NCI-H146 treated with DMSO at 0.1 percent for 48 hours (cell line): ENCODE results near the gene SLC9A1.

Experiments used
- DNase-seq: peaks from one replicate; lab custom pipeline; 2025; ENCODE audit not compliant: unreplicated experiment; lab: John Stamatoyannopoulos, UW

SLC9A1 gene

DNA sequence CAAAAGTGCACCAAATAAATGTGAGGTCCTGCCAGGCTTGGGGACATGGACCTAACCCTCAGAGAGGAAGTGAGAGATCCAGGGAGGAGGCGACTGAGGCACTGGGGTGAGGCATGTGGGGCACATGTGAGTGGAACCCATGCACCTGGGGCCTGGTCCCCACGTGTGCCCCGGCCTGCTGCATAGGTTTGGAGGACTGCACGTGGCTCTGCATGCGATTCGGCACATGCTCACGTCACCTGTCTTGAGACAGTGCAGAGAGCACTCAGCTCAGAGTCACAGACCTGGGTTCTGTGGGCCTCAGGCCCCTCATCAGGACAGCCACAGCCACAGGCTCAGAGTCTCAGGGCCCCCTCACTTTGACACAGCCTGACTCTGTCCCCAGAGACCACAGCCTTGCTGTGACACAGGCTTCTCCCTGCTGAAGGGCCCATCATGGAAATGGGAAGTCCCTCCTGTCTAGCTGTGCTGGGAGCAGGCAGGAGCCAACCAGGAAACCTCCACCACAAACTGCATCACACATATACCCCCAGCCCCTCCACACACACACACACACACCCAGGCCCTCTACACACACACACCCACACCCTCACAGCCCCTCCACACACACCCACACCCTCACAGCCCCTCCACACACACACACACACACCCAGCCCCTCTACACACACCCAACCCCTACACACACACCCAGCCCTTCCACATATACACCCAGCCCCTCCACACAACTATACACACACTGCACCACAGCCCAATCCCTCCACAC, 48.2 kb downstream of the SLC9A1 start:
- DNase-seq = no peak

DNA sequence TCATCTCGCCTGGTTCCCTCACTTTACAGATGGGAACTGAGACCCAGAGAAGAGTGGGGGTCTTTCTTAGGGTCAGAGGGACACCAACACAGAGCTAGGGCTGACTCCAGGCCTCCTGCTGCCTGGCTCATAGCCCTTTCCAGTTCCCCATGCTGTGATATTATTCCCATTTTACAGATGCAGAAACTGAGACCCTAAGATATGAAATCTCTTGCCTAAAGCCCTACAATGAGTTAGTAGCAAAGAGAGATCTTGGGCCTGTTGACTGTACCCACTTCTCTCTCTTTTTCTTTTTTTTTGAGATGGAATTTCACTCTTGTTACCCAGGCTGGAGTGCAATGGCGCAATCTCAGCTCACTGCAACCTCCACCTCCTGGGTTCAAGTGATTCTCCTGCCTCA, 49.9 kb downstream of the SLC9A1 start:
- DNase-seq = no peak

DNA sequence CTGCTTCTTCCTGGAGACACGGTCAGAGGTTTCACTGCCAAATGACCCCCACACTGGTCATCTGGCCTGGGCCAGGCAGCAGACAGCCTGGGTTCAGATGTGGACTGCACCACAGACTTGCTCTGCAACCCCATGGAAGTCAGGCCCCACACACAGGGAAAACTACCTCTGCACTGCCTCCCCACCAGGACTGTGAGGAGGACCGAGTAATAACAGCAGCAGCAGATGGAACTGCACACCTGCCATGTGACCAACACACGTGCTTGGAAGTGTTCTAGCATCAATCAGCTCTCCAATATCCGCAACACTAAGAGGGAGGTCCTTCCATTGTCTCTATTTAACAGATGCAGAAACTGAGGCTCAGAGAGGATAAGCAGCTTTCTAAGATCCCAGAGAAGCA, 51.4 kb downstream of the SLC9A1 start:
- no peak for DNase-seq

DNA sequence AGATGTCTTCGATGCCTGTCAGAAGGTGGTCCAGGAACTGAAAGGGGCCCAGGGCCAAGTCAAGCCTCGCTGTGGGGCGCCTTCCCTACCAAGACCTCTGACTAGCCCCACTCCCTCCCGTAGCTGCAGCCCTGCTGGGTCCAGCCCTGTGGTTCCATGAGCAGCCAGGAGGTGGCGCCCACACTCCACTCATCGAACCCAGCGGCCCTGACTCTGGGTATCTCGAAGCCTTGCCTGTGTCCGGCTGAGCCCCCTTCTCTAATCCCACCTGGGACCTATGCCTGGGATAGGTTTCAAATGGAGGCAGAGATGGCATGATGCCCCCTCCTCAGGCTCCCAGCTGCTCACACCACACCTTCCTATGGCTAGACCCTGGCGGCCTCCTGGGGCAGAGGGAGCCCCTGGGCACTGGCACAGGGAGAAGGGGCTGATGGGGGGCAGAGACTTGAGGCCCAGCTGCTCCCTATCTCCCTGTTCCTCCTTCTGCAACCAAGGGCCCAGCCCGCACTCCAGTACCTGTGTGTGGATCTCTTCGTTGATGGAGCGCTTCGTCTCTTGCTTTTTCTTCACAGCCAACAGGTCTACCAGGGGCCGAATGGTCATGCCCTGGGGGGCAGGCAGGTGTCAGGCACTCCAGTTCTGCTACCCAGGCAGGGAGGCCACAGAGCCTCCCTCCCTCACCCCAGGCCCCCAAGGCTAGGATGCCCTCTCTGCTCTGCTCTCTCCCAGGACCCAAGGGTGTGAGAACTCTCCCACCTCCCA, 52.0 kb downstream of the SLC9A1 start:
- no peak for DNase-seq

DNA sequence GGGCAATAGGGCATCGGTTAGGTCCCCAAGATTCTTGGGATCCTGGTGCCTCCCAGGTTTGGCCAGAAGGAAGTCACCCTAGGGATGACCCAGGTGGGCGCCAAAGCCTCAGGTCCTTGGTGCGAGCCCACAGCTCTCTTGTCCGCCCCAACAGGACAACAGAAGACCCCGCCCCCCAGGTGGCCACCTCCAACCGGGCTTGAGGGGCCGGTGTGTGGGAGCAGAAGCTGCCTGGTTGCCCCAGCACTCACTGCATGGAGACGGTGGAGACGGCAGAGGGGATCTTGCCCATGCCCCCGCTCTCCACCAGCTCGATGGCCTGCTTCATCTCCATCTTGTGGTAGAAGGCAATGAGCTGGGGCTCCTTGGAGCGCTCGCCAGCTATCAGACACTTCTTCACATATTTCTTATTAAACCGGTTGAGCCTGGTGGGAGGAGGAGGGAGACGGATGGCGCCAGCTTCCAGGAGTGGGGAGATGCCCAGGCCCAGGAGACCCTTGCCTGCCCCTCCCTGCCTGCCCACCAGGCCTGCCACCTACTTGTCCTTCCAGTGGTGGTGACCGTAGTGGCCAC, 52.7 kb downstream of the SLC9A1 start:
- no peak for DNase-seq

DNA sequence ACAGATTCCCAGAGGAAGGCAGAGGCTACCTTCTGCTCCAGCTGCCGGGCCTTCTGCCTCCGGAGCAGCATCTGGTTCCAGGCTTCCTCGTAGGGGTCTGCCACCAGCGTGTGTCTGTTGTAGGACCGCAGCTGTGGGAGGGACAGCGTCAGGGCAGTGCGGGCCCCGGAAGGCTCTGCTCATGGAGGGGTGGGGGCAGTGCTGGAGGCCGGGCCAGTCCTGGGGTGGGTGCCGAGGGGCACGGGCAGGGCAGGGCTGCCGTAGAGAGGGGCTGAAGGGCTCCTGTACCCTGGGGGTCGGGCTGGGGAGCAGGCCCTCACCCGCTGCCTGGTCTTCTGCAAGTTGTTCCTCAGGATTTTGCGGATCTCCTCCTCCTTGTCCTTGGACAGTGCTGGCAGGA, 53.2 kb downstream of the SLC9A1 start:
- no peak for DNase-seq

DNA sequence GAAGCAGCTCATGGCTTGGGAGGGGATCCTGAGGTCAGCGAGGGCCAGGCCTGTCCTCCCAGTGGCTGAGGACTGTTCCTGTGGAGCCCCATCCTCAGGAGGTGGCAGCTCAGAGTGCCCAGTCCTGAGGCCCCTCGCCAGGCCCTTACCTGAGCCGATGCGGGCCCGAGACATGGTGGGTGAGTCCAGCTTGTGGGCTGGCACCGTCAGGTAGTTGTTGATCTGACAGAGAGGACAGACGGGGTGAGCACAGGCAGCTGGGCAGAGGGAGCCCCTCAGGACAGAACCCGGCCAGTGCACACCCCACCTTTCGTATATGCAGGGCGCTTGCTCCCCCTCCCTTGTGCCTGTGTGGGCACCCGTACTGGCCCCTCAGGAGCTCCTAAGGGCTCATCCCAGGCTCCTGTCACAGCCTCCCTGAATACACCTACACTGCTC, 53.9 kb downstream of the SLC9A1 start:
- DNase-seq = no peak

DNA sequence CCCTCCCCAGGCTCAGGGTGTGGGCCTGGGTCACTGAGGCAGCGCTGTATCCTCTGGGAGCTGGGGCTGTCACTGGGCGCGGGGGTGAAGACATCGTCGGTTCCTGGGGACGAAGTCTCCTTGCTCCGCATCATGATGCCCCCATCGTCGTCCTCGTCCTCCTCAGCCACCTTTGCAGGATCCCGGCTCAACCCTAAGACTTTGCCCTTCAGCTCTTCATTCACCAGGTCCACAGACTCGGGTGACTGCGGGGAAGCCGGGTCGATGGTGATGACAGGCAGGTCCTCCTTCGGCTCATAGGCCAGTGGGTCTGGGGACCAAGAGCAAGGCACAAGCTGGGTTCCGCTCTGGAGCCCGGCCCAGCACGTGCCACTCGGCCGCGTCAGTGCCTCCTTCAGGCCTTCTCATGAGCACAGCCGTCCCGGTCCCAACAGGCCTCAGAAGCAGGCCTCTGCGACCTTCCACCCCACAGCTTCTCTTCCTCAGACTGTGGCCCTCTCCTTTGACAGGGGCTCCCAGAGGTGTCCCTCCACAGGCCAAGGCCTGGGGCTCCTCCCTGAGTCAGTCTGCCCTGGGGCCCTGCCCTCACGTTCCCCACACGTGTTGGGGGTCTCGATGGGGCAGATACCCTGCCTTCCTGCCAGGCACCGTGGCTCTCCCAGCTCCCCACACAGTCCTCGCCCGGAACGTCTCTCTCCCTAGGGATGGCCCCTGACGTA, 54.4 kb downstream of the SLC9A1 start:
- DNase-seq = no peak

DNA sequence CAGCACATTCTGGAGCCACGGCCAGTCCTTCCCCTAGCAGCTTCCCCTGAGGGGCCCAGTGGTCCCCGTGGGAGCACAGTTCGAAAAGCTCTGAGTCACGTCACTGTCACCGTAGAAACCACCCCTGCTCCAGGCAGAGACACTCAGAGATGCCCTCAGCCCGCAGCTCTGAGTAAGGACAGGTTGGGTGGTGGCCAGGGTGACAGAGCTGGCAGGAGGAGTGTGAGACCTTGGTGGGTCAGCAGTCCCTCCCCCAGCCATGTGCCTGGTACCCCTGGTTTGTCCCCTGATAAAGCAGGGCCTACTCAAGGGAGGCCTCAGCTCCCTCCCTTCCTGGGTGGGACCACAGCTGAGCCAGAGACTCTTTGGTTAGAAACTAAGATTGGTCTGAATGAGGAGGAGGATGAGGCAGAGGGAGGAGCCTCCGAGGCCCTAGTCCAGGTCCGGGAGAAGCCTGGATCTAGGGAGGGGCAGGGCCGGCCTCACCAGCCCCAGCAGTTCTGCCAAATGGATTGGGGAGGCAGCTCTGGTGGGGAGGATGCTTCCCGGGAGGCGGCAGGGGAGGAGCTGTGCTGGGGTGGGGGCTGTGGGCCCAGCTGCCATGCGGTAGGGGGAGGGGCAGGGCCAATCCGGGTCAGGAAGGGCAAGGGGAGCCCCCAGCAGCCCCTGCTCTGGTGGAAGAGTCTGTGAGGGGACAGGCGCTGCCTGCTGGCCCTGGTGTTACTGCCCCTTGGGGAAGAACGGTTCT, 55.2 kb downstream of the SLC9A1 start:
- DNase-seq = no peak

DNA sequence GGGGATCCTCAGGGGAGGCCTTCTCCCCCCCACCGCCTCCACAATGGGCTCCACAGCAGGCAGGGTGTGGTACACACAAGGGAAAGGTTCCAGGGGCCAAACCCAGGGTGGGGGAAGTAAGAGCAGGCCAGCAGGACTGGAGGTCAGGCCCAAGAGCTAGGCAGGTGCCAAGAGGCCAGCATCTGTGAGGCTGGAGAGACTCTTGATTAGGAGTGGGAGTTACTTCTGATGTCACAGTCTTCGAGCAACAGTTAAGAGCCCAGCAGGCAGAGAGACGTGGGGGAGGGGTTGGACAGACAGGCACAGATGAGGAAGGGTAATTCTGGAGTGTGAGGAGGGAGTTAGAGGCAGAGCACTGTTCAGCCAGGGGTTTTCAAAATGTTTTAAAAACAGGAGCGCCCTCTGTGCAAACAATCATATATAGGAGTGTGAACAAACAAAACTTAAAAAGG, 55.8 kb downstream of the SLC9A1 start:
- DNase-seq = no peak

DNA sequence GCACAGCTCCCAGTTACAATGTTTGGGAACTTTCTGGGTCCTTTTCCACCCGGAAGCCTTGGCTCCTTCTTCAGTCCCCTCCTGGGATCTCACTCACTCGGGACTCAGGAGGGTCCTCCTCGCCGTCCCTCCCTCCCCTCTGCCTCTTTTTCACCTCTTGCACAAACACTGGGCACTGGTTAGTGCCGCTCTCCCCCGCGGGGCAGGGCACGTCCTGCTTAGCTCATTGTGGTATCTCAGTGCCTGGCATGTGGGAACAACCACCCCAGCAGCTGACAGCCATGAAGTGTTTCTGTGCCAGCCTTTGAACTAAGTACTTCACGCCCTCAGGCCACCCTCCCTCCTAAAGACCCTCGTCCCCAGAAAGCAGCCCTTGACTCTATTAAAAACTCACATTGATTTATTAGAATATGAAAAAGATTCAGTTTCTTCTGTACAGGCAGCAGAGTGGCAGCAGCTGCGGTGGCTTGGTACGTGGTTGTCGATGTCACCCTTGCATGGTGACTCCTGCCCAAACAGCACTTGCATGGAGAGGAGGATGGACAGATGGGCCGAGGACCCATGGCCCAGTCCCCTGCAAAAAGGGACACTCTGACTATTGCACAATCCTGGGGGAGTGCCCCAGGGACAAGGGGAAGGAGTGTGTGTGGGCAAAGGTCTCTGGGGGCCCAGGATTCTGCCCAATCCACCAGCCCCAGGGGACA, 56.3 kb downstream of the SLC9A1 start:
- DNase-seq = no peak

DNA sequence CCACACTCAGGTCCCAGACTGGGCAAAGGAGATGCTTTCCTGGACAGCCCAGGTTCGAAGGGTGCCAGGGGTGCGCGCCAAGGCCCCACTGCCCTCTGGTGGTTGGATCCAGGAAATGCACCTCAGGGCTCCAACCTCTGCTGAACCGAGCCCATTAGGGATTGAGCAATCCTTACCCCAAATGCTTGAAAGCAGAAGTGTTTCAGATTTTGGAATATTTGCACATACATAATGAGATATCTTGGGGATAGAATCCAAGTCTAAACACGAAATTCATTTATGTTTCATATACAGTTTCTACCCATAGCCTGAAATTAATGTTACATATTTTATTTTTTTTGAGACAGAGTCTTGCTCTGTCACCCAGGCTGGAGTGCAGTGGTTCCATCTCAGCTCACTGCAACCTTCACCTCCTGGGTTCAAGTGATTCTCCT, 57.4 kb downstream of the SLC9A1 start:
- peak; percentile 14 for DNase-seq

DNA sequence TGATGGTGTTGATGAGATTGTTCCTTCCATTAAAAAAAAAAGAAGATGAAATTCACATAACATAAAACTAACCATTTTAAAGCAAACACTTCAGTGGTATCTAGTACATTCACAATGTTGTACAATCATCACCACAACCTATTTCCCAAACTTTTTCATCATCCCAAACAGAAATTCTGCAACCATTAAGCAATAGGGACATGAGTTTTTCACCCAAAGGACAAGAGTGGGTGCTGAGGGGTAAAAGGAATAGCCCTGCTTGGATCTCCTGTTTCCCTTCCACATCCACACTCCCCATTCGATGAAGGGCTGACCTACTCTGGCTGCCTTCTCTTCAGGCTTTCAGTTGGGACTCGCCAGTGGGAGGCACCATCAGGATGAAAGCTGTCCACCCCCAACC, 59.3 kb downstream of the SLC9A1 start:
- DNase-seq = no peak

DNA sequence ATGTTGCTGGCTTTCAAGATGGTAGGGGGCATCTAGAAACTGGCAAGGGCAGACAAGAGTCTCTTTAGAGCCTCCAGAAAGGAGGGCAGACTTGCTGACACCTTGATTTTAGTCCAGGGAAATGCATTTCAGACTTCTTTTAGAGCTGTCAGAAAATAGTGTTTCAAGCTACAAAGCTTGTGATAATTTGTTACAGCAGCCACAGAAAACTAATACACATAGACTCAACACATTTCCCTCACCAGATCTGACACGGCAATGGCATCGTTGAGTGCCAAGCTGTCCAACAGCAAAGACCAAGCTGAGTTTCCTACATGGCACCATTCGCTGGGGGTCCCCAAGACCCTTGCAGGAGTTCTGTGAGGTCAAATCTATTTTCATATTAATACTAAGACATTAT, 62.0 kb downstream of the SLC9A1 start:
- DNase-seq = no peak

DNA sequence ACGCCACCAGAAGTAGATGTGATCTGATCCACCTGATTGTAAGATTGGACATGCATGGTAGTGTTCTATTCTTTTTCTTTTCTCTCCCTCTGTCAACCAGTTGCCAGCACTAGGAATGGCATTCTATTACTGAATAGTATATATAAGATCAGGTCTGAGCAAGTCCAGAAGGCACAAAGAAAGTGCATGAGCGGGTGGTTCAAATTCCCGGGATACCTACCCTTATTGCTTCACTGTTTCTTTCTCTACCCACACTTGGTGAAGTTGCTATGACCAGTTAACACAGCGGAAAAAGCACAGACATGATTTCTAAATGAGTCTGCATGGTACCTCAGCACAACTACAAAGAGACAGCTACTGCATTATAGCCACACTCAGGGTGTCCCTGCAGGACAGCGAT, 64.0 kb downstream of the SLC9A1 start:
- DNase-seq = no peak

DNA sequence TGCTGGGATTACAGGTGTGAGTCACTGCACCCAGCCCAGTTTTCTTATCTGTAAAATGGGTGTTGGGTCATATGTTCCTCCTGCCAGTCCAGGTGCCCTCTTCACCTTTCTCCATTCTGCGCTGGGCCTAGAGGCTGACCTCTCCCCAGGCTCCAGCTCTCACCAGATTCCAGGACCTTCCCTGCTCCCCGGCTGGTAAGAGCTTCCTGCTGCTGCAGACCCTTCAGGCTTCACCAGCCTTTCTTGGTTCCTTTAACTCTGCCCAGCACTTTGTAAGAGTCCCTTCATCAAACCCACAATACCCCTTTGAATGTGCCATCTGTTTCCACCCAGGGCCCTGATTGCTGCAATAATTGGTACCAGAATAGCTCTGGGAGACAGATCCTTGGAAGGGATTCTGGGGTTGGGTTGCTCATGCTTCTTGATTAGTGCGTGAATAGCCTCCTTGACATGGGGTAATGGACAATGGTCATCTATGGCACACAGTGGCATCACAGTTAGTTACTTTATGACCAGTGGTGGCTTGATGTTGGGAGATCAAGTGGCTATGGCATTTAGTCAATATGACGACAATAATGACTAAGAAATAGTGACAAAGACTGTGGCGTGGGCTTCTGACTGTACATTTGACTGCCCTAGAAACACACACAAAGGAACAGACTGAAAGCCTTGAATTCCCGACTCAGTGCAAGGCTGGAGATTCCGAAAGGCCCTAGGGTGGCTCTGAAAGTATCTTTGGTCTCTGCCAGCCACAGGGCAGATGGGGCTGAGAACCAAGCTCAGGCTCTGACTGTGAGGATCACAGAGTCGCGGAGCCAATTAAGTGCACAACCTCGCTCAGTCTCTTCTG, 67.3 kb downstream of the SLC9A1 start:
- DNase-seq = no peak

DNA sequence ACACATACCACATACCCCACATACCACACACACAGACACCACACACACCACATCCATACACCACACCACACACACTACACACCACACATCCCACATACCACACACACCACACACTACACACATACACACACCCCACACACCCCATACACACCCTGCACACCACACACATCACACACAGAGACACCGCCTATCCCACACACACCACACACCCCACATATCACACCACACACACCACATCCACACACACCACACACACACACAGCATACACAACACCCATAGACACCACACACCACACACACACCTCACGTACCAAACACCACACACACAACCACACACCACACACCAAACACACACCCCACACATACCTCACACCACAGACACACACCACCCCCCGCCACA, 68.3 kb downstream of the SLC9A1 start:
- DNase-seq = no peak

DNA sequence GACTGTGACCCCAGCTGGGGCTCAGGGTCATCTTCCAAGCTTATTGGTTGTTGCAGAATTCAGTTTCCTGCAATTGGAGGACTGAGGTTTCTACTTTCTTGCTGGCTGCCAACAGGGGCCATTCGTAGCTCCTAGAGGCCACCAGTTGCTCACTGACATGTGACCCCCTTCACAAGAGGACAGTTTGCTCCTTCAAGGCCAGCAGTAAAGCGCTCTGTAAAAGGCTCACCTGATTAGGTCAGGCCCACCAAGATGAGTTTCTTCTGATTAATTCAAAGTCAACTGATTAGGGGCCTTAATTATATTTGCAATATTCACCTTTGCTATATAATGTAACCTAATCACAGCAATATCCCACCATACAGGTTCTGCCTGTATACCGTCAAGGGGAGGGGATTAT, 68.9 kb downstream of the SLC9A1 start:
- no peak for DNase-seq

DNA sequence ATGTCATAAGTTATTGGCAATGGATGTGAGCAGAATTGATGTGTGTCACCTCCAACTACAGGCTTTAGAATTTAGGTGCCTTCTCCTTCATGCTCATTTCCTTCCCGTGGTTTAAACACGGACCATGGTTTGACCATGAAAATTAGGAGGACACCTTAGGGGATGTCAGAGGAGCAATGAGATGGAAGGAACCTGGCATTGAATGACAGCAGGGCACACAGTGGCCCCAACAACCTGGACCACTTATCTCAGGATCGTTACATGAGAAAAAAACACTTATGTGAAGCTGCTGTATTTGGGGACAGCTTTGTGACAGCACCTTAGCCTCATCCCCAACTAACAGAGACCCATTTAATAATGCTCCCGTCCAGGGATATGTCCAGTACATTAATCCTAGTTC, 70.8 kb downstream of the SLC9A1 start:
- no peak for DNase-seq
